Pulmonary artery endothelial cell (primary cell): ENCODE results near the gene FAM131C. TPM values are rescaled to one million over a fixed set of nuclear protein-coding genes. Genes with fewer than 3 reads are reported as not detected.

Source experiments
- DNase-seq: peaks from one replicate; pipeline ENCODE4 v3.0.0-alpha.2; 2011; ENCODE audit warnings: low read depth, low spot score
- total RNA-seq: library from RNA; depleted of rRNA; stranded (reverse); fragments of >200 nt; gene quantifications from 2 replicates; pipeline ENCODE4 v1.2.3, GENCODE V29; 2014

Gene FAM131C
- total RNA-seq, 1 donor from 2014 or later: 0.20 TPM

DNA sequence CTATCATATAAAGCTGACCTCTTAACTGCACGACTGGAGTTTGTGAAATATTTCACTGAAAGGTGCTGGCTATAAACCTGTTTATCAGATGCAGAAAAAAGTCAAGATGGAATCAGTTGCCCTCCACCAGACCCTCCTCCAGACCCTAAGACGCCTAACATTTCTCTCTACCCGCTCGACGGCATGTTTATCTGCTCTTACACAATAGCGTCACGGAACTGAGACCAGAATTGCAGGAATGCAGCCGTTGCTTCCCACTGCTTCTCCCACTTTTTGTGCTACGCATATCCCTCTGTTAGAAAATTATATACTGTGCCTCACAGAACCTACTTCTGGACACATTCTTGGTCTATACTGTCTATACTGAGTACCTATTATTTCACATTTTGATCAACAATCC is 28.2 kb upstream of the FAM131C start:
- no peak for DNase-seq

DNA sequence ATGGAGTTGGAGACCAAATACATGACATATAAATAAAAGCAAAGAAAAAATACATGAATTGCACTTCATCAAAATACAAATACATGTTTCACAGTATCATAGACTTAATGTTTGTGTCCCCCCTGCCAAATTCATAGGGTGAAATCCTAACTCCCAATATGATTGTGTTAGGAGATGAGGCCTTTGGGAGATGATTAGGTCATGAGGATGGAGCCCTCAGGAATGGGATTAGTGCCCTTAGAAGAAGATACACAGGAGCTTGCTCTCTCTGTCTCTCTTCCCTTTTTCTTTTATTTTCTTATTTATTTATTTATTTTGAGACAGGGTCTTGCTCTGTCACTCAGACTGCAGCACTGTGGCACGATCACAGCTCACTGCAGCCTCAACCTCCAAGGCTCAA is 26.0 kb upstream of the FAM131C start:
- DNase-seq: no peak

DNA sequence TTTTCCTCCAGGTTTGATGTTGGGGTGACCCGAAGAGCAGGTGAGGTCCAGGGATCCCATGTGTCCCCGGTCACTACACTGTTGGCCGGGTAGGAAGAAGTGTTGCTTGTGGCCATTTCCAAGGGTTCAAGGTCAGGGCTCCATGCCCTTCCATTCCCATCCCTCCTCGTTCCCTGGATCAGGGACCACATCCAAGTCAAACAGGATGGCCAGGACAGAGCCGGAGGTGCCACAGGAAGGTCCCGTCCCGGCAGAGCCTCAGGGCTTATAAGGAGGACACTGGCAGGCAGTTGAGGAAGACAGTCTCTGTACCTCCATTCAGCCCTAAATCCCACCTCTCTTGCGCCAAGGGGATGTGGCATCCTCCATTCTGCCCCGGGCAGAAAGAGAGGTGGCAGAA is 22.0 kb upstream of the FAM131C start:
- no peak for DNase-seq

DNA sequence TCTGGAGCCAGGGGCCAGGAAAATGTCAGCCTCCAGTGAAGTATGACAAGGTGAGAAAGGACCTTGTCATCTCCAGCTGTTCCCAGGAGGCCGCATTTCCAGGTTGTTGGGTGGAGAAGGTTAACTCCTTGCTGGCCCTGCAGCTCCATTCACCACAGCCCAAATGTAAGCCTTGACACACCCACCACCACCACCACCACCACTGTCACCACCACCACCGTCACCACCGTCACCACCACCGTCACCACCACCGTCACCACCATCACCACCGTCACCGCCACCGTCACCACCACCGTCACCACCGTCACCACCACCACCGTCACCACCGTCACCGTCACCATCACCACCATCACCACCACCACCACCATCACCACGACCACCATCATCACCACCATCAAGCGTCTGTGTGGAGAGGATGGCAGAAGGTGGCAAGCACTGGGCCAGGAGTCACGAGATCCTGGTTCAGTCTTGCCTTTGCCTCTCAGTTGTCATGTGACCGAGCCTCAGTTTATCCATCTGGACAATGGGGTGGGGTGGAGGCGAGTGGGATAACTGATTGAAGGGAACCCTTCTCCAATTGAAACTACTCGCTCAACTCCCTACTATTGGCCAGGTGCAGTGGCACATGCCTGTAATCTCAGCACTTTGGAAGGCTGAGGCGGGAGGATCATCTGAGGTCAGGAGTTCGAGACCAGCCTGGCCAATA is 21.2 kb upstream of the FAM131C start:
- no peak for DNase-seq

DNA sequence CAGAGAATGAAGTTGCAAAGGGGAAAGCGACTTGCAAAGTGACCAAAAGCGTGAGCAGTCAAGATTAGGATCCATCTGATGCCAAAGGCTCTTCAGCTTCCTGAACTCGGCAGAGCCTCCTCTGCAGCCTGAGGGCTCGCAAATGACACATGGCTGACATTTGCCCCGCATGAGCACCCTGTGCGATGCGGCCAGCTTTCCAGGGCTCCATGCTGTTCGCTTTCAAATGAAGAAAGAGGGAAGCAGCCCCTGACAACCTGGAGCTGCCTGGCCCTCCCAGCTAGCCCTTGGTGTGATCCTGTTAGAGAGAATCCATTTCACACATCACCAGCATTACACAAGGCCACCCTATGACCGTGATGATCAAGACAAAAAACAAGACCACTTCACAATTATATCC is 20.2 kb upstream of the FAM131C start:
- no peak for DNase-seq

DNA sequence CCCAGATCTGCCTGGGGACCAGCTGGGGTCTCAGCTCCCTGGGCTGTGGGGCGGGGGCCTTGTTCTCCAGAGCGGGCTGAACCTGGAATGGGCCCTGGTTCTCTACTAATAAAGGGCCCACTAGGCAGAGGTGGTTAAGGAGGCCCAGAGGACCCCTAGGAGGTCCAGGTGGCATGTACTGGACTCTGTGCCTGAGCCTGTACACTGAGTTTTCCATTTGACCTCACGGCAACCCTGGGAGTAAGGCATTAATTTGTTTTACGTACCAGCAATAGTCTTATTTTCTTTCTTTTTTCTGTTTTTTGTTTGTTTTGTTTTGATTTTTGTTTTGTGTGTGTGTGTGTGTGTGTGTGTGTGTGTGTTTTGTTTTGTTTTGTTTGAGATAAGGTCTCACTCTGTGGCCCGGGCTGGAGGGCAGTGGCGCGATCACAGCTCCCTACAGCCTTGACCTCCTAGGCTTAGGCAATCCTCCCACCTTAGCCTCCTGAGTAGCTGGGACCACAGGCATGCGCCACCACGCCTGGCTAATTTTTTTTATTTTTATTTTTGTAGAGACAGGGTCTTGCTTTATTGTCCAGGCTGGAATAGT is 19.6 kb upstream of the FAM131C start:
- DNase-seq: no peak

DNA sequence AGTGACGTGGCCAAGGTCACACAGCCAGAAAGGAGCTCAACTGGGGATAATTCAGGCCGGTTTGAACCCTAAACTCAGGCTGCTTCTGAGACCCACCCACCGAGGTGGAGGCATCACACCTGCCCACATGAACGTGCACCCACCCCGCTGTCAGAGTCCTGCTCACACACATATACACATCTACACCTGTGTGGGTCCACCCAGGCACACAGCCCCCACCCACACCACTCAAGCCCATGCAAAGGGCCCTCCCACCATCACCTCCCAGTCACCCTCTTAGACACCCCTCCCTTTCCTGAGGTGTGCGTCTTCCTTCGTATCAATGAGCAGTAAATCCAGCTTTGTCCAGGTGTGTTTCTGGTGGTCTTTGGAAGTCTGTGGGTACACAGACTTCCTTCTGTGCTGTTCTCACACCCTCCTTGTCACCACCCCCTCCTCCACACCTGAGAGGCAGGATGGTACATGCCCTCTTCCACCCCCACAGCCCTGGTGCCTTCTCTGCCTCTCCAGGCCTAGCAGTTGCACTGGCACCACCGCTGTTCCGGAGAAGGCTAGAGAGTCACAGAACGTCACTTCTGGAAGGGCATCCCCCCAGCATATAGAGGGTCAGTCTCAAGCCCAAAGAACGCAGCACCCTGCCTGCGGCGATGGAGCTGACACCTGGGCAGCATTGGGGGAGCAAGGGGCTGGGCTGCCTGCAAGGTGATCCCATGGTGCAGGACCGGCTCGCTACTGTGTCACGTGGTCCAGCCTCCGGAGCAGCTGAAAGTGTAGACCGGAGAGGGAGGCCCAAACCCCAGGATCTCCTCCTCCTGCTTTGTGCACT is 18.9 kb upstream of the FAM131C start:
- DNase-seq: no peak

DNA sequence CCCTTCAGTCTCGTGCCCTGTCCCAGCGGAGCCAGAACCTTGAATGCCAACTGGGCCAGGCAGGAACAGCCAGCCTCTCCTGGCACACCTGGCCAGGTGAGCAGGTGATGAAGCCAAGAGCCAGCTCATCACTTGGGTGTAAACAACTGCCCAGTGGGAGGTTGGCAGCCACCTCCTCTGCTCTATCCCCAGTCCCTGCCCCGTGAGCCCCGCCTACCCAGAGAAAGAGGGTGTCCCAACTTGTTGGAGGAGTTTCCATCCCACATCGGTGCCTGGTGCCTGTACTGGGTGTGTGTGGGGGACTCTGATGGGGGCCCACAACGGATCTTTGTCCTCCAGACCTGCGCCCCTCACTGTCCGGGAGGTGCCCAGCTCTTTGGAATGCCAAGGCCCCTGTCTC is 17.8 kb upstream of the FAM131C start:
- DNase-seq: no peak

DNA sequence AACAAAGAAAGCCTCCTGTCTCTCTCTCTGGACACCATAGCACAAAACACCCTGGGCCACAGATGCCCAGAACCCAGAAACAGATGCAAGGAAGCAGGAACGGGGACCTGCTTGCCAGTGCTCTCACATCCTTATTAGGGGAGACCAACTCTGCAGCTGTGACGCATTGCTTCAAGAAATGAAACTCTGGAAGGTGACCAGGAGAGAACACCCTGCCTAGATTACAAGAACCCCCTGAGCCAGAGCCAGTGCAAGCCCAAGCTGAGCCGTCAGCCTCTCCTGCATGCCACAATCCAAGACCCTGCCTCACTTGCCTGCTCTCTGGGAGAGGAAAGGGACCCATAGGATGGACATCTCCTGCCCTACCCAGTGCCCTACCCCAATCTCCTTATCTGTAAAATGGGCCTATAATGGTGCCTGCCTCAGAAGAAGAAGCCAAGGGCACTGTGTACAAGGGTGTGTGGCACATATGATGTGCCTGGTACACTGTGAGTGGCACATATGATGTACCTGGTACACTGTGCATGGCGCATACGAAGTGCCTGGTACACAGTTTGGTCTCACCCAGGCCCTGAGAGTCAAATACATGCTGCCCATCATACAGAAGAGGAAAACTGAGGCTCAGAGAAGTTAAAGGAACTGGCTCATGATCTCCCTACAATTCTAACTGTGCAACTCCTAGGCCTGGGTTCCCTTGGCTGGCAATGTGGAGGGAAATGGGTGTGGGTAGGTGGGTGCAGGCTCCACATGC is 16.8 kb upstream of the FAM131C start:
- no peak for DNase-seq

DNA sequence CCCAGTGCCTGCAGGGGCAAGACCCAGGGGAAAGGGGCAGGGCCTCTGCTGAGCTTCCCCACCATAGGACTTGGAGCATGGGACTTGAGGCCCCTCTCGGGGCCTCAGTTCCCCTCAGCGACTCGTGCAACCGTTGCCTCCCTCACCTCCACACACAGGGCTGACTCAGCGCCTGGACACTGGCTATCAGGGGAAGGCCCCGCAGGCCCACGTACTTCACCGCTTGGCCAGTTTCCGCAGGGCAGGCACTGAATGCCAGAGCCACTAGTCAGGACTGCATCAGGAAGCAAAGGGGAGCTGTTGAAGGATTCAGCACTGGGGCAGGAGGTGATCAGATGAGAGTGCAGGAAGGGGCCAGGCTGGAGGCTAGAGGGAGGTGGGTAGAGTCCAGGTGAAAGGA is 15.5 kb upstream of the FAM131C start:
- peak; percentile 54 for DNase-seq

DNA sequence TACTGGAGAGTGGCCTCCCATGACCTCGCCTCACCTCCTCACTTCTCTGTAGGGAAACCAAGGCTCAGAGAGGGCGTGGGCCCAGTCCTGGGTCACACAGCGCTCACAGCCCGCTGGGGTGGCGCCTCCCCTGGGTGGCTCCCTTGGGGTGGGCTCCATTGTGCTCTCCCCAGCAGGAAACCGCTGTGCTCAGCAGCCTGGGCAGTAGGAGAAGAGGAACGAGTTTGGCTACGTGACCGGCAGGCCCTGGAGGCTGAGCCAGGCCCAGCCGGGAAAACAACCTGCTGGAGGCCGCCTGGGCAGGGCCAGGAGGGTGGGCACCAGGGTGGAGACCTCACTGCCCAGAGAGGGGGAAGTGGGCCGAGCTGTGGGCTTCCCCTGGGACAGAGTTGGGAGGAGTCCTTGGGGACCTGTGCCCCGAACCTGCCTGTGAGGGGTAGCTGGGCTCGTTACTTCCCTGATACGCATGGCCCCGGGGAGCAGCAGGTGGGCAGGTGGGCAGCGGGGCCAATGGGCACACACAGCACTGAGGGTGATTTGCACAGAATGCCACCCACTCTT is 15.0 kb upstream of the FAM131C start:
- no peak for DNase-seq

DNA sequence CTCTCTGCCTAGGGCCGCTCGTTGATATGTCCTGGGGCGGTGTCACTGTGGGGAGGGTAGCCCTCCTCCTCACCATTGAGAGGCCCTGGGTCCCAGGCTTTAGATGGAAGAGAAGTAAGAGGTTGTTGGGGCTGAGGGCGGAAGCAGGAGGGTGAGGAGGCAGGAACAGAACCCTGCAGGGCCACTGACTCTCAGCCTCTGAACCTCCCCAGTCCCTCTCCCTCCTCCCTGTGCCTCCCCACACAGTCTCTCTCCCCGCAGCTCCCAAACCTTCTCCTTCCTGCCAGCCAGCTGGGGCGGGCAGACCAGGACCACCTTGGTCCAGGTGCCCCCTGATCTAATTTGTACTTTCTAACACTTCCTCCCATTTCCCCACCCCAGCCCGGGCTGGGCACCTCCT is 14.3 kb upstream of the FAM131C start:
- no peak for DNase-seq

DNA sequence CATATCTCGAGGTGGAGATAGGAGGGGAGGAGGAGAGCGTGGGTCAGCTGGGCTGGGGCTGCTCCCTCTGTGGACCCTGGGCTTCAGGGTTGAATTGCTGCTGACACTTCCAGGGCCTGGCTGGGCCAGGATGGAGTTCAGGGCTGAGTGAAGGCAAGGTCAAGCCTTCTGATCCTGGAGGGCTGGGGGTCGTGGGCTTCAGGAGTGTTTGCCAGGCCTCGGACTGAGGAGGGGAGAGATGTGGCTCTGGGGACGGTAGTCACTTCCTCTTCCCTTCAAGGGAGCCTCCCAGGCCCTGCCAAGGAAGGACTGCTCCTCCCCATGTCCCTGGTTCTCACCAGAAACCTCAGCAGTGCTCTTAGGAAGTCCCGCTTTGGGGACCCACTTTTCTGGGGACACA is 12.1 kb upstream of the FAM131C start:
- no peak for DNase-seq

DNA sequence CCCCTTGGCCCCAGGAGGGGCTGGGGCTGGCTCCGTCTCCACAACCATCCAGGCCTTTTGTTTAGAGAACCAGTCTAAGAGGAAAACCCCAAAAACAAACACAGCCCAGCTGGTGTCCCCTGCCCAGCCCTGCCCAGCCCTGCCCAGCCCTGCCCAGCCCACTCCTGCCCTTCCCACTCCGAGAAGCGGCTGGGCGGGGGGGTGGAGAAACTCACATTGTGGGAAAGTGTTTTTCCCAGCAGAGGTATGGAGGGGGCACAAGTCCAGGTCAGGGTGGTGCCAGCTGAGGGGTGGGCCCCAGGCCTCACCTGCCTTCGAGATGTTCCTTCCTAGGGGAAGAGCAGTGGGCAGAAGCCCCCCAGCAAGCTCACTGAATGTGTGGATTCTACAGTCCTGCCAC is 10.0 kb upstream of the FAM131C start:
- no peak for DNase-seq

DNA sequence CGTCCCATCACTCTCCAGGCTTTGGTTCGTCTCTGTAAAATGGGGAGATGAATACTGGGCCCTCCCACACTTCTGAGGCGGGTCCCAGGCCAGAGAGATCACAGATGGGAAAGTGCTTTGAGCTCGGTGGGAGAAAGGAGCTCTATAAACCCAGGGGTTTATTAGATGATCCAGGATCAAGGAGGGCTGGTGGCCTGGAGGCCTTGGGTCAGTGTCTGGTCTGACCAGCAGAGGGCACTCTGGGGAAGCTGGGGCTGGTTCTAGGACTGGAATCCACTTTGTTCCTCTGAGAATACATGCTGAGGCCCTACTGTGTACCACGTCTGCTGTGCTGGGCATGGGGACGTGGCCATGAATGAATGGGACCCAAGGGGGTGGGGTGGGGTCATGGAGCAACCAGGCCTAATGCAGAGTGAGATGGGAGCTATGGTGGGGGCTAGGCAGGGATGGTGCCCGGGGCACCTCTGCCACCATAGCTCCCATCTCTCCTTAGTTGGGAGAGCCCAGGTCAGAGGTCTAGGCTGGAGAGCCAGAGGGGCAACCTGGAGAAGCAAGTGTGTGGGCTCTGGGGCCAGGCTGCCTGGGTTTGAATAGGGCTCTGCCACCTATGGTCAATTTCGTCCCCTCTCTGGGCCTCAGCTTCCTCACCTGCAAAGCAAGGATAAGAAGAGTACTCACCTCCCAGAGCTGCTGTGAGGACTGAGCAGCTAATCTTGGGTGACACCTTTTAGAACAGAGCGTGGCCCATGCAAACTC is 9.0 kb upstream of the FAM131C start:
- DNase-seq: no peak

DNA sequence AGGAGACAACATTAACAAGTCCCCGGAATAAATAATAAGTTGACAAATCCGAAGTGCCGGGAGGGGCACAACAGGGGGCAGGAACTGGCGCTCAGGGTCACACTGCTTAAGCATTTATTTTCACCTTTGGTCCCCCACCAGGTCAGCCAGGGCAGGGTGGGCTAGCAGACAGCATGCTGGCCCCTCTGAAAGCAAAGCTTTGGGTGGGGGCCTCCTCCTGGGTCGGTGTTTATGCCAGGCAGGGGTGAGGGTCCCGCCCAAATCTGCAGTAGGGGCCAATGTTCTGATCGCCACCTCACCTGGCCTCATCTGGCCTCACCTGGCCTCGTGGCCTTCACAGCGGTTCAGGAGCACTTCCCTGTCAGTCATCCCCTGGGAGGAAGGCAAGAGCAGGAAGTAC is 8.2 kb upstream of the FAM131C start:
- no peak for DNase-seq

DNA sequence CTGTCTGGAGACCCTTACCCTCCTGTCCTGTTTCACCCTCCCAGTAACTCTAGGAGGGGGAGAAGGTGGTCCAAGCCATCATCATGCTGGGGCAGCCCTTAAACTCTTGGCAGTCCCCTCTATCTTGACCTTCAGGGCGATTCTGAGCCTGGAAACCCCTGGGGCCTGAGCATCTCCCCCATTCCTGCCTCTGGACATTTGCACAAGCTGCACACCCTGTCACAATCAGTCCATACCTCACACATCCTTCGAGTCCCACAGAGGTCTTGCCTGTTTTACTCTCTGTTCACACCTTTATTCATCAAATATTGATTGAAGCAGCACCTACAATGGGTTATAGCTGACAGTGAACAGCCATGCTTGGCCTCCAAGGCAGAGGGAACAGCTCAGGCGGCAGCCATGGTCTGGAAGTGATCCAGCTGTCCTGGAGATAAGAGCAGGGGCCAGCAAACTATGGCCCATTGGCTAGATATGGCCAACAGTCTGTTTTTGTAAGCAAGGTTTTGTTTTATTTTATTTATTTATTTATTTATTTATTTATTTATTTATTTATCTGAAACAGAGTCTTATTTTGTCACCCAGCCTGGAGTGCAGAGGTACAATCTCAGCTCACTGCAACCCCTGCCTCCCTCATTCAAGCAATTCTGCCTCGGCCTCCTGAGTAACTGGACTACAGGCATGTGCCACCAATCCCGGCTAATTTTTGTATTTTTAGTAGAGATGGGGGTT is 7.1 kb upstream of the FAM131C start:
- no peak for DNase-seq

DNA sequence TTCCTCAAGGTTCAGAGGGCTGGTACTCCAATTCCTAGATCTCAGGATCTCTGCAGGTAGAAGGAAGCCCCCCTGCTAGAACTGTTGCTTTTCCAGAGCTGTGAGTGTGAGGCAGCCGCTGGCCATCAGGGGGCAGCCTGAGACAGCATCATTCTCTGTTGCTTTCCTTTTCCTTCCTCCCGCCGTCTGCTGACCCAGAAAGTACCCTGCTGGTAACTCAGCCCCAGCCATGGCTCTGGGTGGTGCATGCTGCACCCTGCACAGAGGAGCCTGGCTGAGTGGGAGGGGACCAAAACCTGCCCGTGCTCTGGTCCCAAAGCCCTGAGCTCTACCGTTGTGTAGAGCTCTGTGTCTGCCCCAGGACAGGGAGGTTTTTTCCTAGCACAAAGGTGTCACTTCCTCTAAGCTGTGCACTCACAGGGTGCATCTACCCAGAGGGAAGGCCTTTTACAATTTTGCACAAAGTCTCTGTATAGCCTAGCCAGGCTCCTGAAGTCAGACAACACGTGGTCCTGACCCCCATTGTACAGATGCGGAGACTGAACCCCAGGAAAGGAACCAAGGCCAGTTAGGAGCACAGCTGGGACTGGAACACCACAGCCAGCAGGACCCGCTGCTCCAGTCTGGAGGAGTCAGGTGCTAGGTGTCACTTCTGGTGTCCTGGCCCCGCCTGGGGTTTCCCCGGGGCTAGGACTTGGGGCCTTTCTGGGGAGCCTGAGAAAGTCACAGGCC is 5.6 kb upstream of the FAM131C start:
- peak; percentile 26 for DNase-seq

DNA sequence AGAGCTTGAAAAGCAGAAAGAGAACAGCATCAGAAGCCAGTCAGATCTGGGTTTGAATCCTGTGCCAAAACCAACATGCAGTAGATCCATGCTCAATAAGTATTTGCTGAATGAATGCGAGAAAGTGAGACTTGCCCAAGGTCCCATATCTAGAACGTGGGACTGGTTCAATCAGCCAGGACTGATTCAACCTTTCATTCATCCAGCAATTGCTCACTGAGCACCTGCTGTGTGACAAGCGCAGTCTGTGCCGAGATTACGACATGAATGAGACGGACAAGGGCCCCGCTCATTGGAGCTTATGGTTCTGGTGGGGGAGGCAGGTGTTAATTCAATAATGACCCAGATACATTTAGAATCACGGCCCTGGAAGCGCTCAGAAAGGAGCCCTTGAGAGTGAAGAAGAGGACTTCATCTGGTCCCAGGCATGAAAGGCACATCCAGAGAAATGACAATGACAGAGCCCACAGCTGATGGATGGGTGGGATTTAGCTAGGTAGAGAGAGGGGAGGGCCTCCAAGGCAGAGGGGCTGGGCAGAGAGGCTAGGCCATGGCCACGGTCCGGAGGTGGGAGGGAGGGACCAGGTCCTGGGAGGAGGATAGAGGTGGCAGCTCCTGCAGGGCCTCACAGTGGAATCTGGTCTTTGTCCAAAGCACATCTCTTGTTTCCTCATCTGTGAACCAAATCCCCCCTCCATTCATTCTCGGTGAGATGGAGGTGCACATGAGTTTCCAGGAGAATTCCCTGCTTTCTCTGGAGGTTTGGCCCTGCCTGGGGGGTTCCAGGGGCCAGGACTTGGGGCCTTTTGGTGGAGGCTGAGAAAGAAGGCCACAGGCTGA is 4.2 kb upstream of the FAM131C start:
- no peak for DNase-seq
